ENCODE measurements around the gene HIVEP1.

DNA sequence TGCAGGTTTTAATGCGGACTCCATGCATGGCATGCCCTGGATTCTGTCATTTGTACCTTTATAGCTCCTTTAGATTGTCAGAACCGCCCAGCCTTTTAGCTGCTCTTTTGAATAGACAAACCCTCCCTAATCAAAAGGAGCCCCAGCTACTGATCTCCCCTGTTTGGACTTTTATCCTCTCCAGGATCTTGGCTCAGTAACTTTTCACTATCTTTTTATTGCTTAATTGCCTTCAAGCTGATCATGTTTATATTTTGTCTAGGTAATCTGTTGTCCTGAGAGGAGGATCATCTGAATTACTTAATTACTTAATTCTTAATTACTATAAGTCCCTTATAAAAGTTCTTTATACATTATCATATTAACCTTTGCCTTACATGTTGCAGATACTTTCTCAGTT lies 93.2 kb downstream of the HIVEP1 start:
- TF ChIP-seq CTCF (IDR thresholded peaks at IDR 0.05) (no peak), POLR2A (IDR thresholded peaks at IDR 0.05) (no peak), POLR2AphosphoS5 (IDR thresholded peaks at IDR 0.05) (no peak), EP300 (IDR thresholded peaks at IDR 0.05) (no peak)
